ENCODE results near the gene PRKAR1B. TPM values are rescaled to one million over a fixed set of nuclear protein-coding genes. Genes with fewer than 3 reads are reported as not detected.
A peak's percentile ranks its signal among the peaks of the same experiment; 100 is the strongest.

PRKAR1B gene
- total RNA-seq, 1 donor from 2014 or later = 14.7 TPM

GRCh38 chr7:503575-504111 lies 223.4 kb downstream of the PRKAR1B start:
- H3K9ac ChIP-seq (ENCODE audit: low read length) = no peak overlapping the region
- no peak overlapping the region for H2AFZ ChIP-seq (ENCODE audit: low read depth, low read length)
- peaks cover 91% of the 10 kb centered on the region for H4K20me1 ChIP-seq (ENCODE audit: insufficient read depth, low read length)
- no peaks in the 10 kb centered on the region for H3K9me3 Mint-ChIP-seq (ENCODE audit: unreplicated experiment)
- H3K4me3 Mint-ChIP-seq (ENCODE audit: unreplicated experiment) = no peak overlapping the region
- peaks cover 16% of the 10 kb centered on the region for H3K36me3 ChIP-seq (ENCODE audit: insufficient read depth, low read length)
- no peak overlapping the region for H3K27ac ChIP-seq (ENCODE audit: low read depth, low read length)
- H3K79me2 ChIP-seq (ENCODE audit: insufficient read depth, low read length) = peaks cover 48% of the 10 kb centered on the region
- H3K4me1 ChIP-seq (ENCODE audit: insufficient read depth, low read length) = no peaks in the 10 kb centered on the region
- H3K27me3 ChIP-seq (ENCODE audit: insufficient read depth, low read length) = no peaks in the 10 kb centered on the region
- H3K27ac Mint-ChIP-seq (ENCODE audit: unreplicated experiment) = peak overlapping the region; percentile 53
- H3K4me2 ChIP-seq (ENCODE audit: low read length) = no peak overlapping the region
- no peaks in the 10 kb centered on the region for H3K9me3 ChIP-seq (ENCODE audit: insufficient read depth, low read depth, low read length)
- DNase-seq (ENCODE audit: low read depth) (no peak), FAIRE-seq (no peak)
- TF ChIP-seq EZH2 (IDR thresholded peaks at IDR 0.05; ENCODE audit: insufficient read depth, low read length) (no peak), CTCF (IDR thresholded peaks at IDR 0.05; ENCODE audit: insufficient read depth, low read depth, low read length) (no peak)
- no peak overlapping the region for H3K4me3 ChIP-seq (ENCODE audit: insufficient read depth, low read depth, low read length)
- no peaks in the 10 kb centered on the region for H3K27me3 Mint-ChIP-seq (ENCODE audit: low read depth, unreplicated experiment)
- H3K36me3 Mint-ChIP-seq (ENCODE audit: low read depth, unreplicated experiment) = peaks cover 28% of the 10 kb centered on the region
- peaks cover 3% of the 10 kb centered on the region for H3K4me1 Mint-ChIP-seq (ENCODE audit: low read depth, unreplicated experiment)

GRCh38 chr7:502296-502695 lies 224.8 kb downstream of the PRKAR1B start:
- Histone ChIP-seq H3K9ac (ENCODE audit: low read length) (no peak overlapping the region), H3K27ac (ENCODE audit: low read depth, low read length) (no peak overlapping the region), H4K20me1 (ENCODE audit: insufficient read depth, low read length) (peaks cover 89% of the 10 kb centered on the region), H2AFZ (ENCODE audit: low read depth, low read length) (no peak overlapping the region), H3K4me2 (ENCODE audit: low read length) (no peak overlapping the region), H3K4me1 (ENCODE audit: insufficient read depth, low read length) (no peaks in the 10 kb centered on the region), H3K27me3 (ENCODE audit: insufficient read depth, low read length) (no peaks in the 10 kb centered on the region), H3K79me2 (ENCODE audit: insufficient read depth, low read length) (peaks cover 43% of the 10 kb centered on the region), H3K36me3 (ENCODE audit: insufficient read depth, low read length) (peaks cover 26% of the 10 kb centered on the region), H3K9me3 (ENCODE audit: insufficient read depth, low read depth, low read length) (no peaks in the 10 kb centered on the region), H3K4me3 (ENCODE audit: insufficient read depth, low read depth, low read length) (no peak overlapping the region)
- no peak for TF ChIP-seq CTCF (IDR thresholded peaks at IDR 0.05; ENCODE audit: insufficient read depth, low read depth, low read length)
- no peak for TF ChIP-seq EZH2 (IDR thresholded peaks at IDR 0.05; ENCODE audit: insufficient read depth, low read length)
- no peak overlapping the region for H3K4me3 Mint-ChIP-seq (ENCODE audit: unreplicated experiment)
- peaks cover 3% of the 10 kb centered on the region for H3K4me1 Mint-ChIP-seq (ENCODE audit: low read depth, unreplicated experiment)
- no peak overlapping the region for H3K27ac Mint-ChIP-seq (ENCODE audit: unreplicated experiment)
- peaks cover 28% of the 10 kb centered on the region for H3K36me3 Mint-ChIP-seq (ENCODE audit: low read depth, unreplicated experiment)
- no peaks in the 10 kb centered on the region for H3K27me3 Mint-ChIP-seq (ENCODE audit: low read depth, unreplicated experiment)
- no peaks in the 10 kb centered on the region for H3K9me3 Mint-ChIP-seq (ENCODE audit: unreplicated experiment)
- FAIRE-seq (no peak), DNase-seq (ENCODE audit: low read depth) (no peak)

GRCh38 chr7:501526-501925 lies 225.6 kb downstream of the PRKAR1B start:
- FAIRE-seq (no peak), DNase-seq (ENCODE audit: low read depth) (no peak)
- Histone ChIP-seq H4K20me1 (ENCODE audit: insufficient read depth, low read length) (peaks cover 87% of the 10 kb centered on the region), H3K27me3 (ENCODE audit: insufficient read depth, low read length) (no peaks in the 10 kb centered on the region), H3K4me1 (ENCODE audit: insufficient read depth, low read length) (no peaks in the 10 kb centered on the region), H3K4me3 (ENCODE audit: insufficient read depth, low read depth, low read length) (no peak overlapping the region), H3K4me2 (ENCODE audit: low read length) (no peak overlapping the region), H3K9me3 (ENCODE audit: insufficient read depth, low read depth, low read length) (no peaks in the 10 kb centered on the region), H3K9ac (ENCODE audit: low read length) (no peak overlapping the region), H3K36me3 (ENCODE audit: insufficient read depth, low read length) (peaks cover 28% of the 10 kb centered on the region), H3K79me2 (ENCODE audit: insufficient read depth, low read length) (peaks cover 35% of the 10 kb centered on the region), H2AFZ (ENCODE audit: low read depth, low read length) (no peak overlapping the region), H3K27ac (ENCODE audit: low read depth, low read length) (no peak overlapping the region)
- no peak overlapping the region for H3K4me3 Mint-ChIP-seq (ENCODE audit: unreplicated experiment)
- no peaks in the 10 kb centered on the region for H3K9me3 Mint-ChIP-seq (ENCODE audit: unreplicated experiment)
- no peak overlapping the region for H3K27ac Mint-ChIP-seq (ENCODE audit: unreplicated experiment)
- peaks cover 32% of the 10 kb centered on the region for H3K36me3 Mint-ChIP-seq (ENCODE audit: low read depth, unreplicated experiment)
- peaks cover 3% of the 10 kb centered on the region for H3K4me1 Mint-ChIP-seq (ENCODE audit: low read depth, unreplicated experiment)
- TF ChIP-seq EZH2 (IDR thresholded peaks at IDR 0.05; ENCODE audit: insufficient read depth, low read length) (no peak), CTCF (IDR thresholded peaks at IDR 0.05; ENCODE audit: insufficient read depth, low read depth, low read length) (no peak)
- H3K27me3 Mint-ChIP-seq (ENCODE audit: low read depth, unreplicated experiment) = no peaks in the 10 kb centered on the region

Data from astrocyte (in vitro differentiated cells and primary cell).